NCI-H345 treated with DMSO at 0.1 percent for 48 hours (cell line): Measurements from ENCODE around the gene FSTL4.

Source experiments
- DNase-seq: peaks from one replicate; lab custom pipeline; 2025; ENCODE audit not compliant: unreplicated experiment; lab: John Stamatoyannopoulos, UW

FSTL4 gene

GRCh38 chr5:133149345-133149744 lies 463.0 kb downstream of the FSTL4 start:
- DNase-seq, result no peak

GRCh38 chr5:133147815-133148567 lies 464.4 kb downstream of the FSTL4 start:
- DNase-seq, result no peak

GRCh38 chr5:133147411-133147810 lies 464.9 kb downstream of the FSTL4 start:
- DNase-seq, result no peak
